Activated T-cell treated with anti-CD3 and anti-CD28 coated beads for 4 hours (primary cell): ENCODE data around the gene SLC15A3.

Source experiments
- DNase-seq: peaks from one replicate; pipeline ENCODE4 v3.0.0-alpha.2; 2020

SLC15A3 gene

GRCh38 chr11:60951904-60952741 lies at the start of gene SLC15A3:
Gene SLC15A3 (minus strand): TSS chr11:60952176. CDS start chr11:60951551, 625 bp downstream.
- DNase-seq: no peak

GRCh38 chr11:61000426-61000825 lies 48.5 kb upstream of the SLC15A3 start:
- DNase-seq: no peak

GRCh38 chr11:60996381-60997138 lies 44.6 kb upstream of the SLC15A3 start:
- no peak for DNase-seq

- DNase-seq: no peak
These were observed 43.8 kb upstream of the SLC15A3 start for GRCh38 chr11:60995798-60996197.

- DNase-seq: no peak
These were observed 42.6 kb upstream of the SLC15A3 start for GRCh38 chr11:60994541-60995080.

- no peak for DNase-seq
These were observed 41.6 kb upstream of the SLC15A3 start for GRCh38 chr11:60993615-60994014.

- no peak for DNase-seq
These were observed 41.0 kb upstream of the SLC15A3 start for GRCh38 chr11:60992842-60993409.

GRCh38 chr11:60991457-60991856 lies 39.5 kb upstream of the SLC15A3 start:
- DNase-seq: no peak

GRCh38 chr11:60989093-60989650 lies 37.2 kb upstream of the SLC15A3 start:
- DNase-seq: no peak

- no peak for DNase-seq
These were observed 36.7 kb upstream of the SLC15A3 start for GRCh38 chr11:60988658-60989057.

GRCh38 chr11:60987577-60988277 lies 35.8 kb upstream of the SLC15A3 start:
- no peak for DNase-seq

- peak; percentile 79 for DNase-seq
These were observed 34.3 kb upstream of the SLC15A3 start for GRCh38 chr11:60985991-60986915.

GRCh38 chr11:60985501-60985900 lies 33.5 kb upstream of the SLC15A3 start:
- no peak for DNase-seq

- no peak for DNase-seq
These were observed 32.7 kb upstream of the SLC15A3 start for GRCh38 chr11:60984636-60985035.

GRCh38 chr11:60984149-60984548 lies 32.2 kb upstream of the SLC15A3 start:
- no peak for DNase-seq

- no peak for DNase-seq
These were observed 30.2 kb upstream of the SLC15A3 start for GRCh38 chr11:60982184-60982583.

- no peak for DNase-seq
These were observed 29.5 kb upstream of the SLC15A3 start for GRCh38 chr11:60981515-60981914.

- no peak for DNase-seq
These were observed 26.8 kb upstream of the SLC15A3 start for GRCh38 chr11:60978546-60979380.

GRCh38 chr11:60977836-60978235 lies 25.9 kb upstream of the SLC15A3 start:
- no peak for DNase-seq

GRCh38 chr11:60977224-60977623 lies 25.2 kb upstream of the SLC15A3 start:
- DNase-seq: no peak
